GM12878 (cell line): ENCODE results near the gene NCBP2. TPM values are rescaled to one million over a fixed set of nuclear protein-coding genes. Genes with fewer than 3 reads are reported as not detected.

Experiments used
- ATAC-seq: fragments of 200-7000 bp; cut with Tn5 transposase; 3 replicates; pipeline ENCODE4 v1.9.1; 2020; ENCODE audit warnings: mild to moderate bottlenecking, moderate library complexity
- BruUV-seq: library from RNA; stranded (reverse); fragments of 400-500 nt; replicated peaks from 2 replicates; lab custom pipeline; 2021; lab: Mats Ljungman, UMichigan
- CTCF ChIA-PET: fragments of 300-600 bp; sonication (Branson Sonifier 250); formaldehyde crosslinking; extraction: SDS; loops from one replicate; lab custom pipeline; 2021; ENCODE audit warnings: inconsistent platforms; lab: Yijun Ruan, JAX
- POLR2A ChIA-PET: fragments of 350-600 bp; formaldehyde crosslinking; extraction: SDS; loops from one replicate; lab custom pipeline; 2021; ENCODE audit warnings: inconsistent platforms; lab: Charles Lee
- RAD21 ChIA-PET: fragments of 300-600 bp; sonication (Branson Sonifier 250); formaldehyde crosslinking; loops from one replicate; lab custom pipeline; 2023; ENCODE audit warnings: antibody characterized with exemption; ENCODE audit not compliant: unreplicated experiment; lab: Charles Lee
- SMC1A ChIA-PET: fragments of 300-600 bp; sonication (Branson Sonifier 250); formaldehyde crosslinking; loops from one replicate; lab custom pipeline; 2023; ENCODE audit not compliant: unreplicated experiment, uncharacterized antibody; lab: Charles Lee
- DNase-seq: peaks from one replicate; pipeline ENCODE4 v3.0.0-alpha.2; 2011; ENCODE audit warnings: low read depth, low spot score
- FAIRE-seq: peaks from 3 replicates; lab custom pipeline; 2011; peaks lifted over from hg19 to GRCh38; lab: Jason Lieb, UNC
- H2AFZ ChIP-seq: 2 replicates; pipeline ENCODE4 v1.6.0; 2011; ENCODE audit warnings: low read depth, low read length, control low read depth; ENCODE audit not compliant: control insufficient read depth
- H3K27ac ChIP-seq: 2 replicates; pipeline ENCODE4 v1.5.1; 2011; ENCODE audit warnings: control low read depth; ENCODE audit not compliant: control insufficient read depth, insufficient read depth
- H3K27me3 ChIP-seq, 2 experiments: replicated peaks in 1 of 2; 2 replicates each; pipeline versions ENCODE4 v1.6.0 to v1.6.1; 2011; ENCODE audit warnings: low read length in 1 of 2; ENCODE audit not compliant: control insufficient read depth in 2 of 2, insufficient read depth in 2 of 2
- H3K36me3 ChIP-seq, 2 experiments: 2 replicates each; pipeline ENCODE4 v1.5.1; 2011; ENCODE audit warnings: low read length in 1 of 2; ENCODE audit not compliant: control insufficient read depth in 2 of 2, insufficient read depth in 2 of 2
- H3K4me1 ChIP-seq: 2 replicates; pipeline ENCODE4 v1.6.1; 2011; ENCODE audit warnings: mild to moderate bottlenecking, low read length, moderate library complexity, mixed read lengths; ENCODE audit not compliant: control insufficient read depth, insufficient read depth
- H3K4me2 ChIP-seq: 2 replicates; pipeline ENCODE4 v1.6.0; 2011; ENCODE audit warnings: control low read depth; ENCODE audit not compliant: control insufficient read depth, insufficient read depth
- H3K4me3 ChIP-seq: fragments of 200-600 bp; sonication (generic); 2 replicates; pipeline ENCODE4 v1.5.1; 2016
- H3K79me2 ChIP-seq: 2 replicates; pipeline ENCODE4 v1.6.0; 2011; ENCODE audit warnings: low read length; ENCODE audit not compliant: control insufficient read depth, insufficient read depth
- H3K9ac ChIP-seq: 2 replicates; pipeline ENCODE4 v1.8.0; 2011; ENCODE audit warnings: low read length, control low read depth, mixed read lengths; ENCODE audit not compliant: control insufficient read depth, insufficient read depth
- H3K9me3 ChIP-seq: replicated peaks from 3 replicates; pipeline ENCODE4 v1.5.1; 2011; ENCODE audit warnings: mild to moderate bottlenecking, low read length; ENCODE audit not compliant: control insufficient read depth, insufficient read depth
- H4K20me1 ChIP-seq: 2 replicates; pipeline ENCODE4 v1.6.0; 2011; ENCODE audit not compliant: control insufficient read depth, insufficient read depth
- BHLHE40 ChIP-seq, 2 experiments: fragments of 450-650 bp in 1 of 2; IDR thresholded peaks; 2 replicates each; pipeline ENCODE4 v1.6.1; 2011 to 2017; ENCODE audit warnings: low read depth in 2 of 2, borderline replicate concordance in 1 of 2, improper control_type of control experiment in 1 of 2, low read length in 1 of 2, mild to moderate bottlenecking in 1 of 2
- CBX5 ChIP-seq: sonication (generic); IDR thresholded peaks from 2 replicates; pipeline ENCODE4 v1.6.1; 2016; ENCODE audit warnings: low read depth, moderate library complexity, mild to moderate bottlenecking, inconsistent platforms
- EP300 ChIP-seq, 2 experiments: fragments of 150-350 bp in 1 of 2; IDR thresholded peaks; 2 replicates each; pipeline ENCODE4 v1.6.1; 2011 to 2012; ENCODE audit warnings: low read depth in 2 of 2, low read length in 2 of 2, borderline replicate concordance in 1 of 2, improper control_type of control experiment in 1 of 2, inconsistent platforms in 1 of 2; ENCODE audit not compliant: control insufficient read depth in 1 of 2
- GABPA ChIP-seq: IDR thresholded peaks from 2 replicates; pipeline ENCODE4 v1.6.1; 2014; ENCODE audit warnings: antibody characterized with exemption, low read depth, mild to moderate bottlenecking, inconsistent platforms
- HDAC2 ChIP-seq: fragments of 200-600 bp; sonication (generic); IDR thresholded peaks from 2 replicates; pipeline ENCODE4 v1.6.1; 2017
- NBN ChIP-seq: fragments of 450-650 bp; IDR thresholded peaks from 2 replicates; pipeline ENCODE4 v1.6.1; 2016
- NRF1 ChIP-seq: conservative IDR thresholded peaks from 2 replicates; pipeline ENCODE4 v1.6.1; 2011; ENCODE audit warnings: mild to moderate bottlenecking, low read depth, low read length, improper control_type of control experiment
- RAD21 ChIP-seq: IDR thresholded peaks from 2 replicates; pipeline ENCODE4 v1.6.1; 2011; ENCODE audit warnings: mild to moderate bottlenecking, low read depth, low read length, moderate library complexity; ENCODE audit not compliant: insufficient read depth
- RELA ChIP-seq: fragments of 450-650 bp; IDR thresholded peaks from 2 replicates; pipeline ENCODE4 v1.8.0; 2014; ENCODE audit warnings: borderline replicate concordance; ENCODE audit not compliant: partially characterized antibody
- RFX5 ChIP-seq: IDR thresholded peaks from 2 replicates; pipeline ENCODE4 v1.6.1; 2011; ENCODE audit warnings: low read depth, low read length, improper control_type of control experiment
- STAT1 ChIP-seq: fragments of 450-650 bp; conservative IDR thresholded peaks from 2 replicates; pipeline ENCODE4 v1.6.1; 2014; ENCODE audit warnings: antibody characterized with exemption, mild to moderate bottlenecking
- USF2 ChIP-seq: IDR thresholded peaks from 2 replicates; pipeline ENCODE4 v1.6.1; 2011; ENCODE audit warnings: low read depth, low read length, improper control_type of control experiment, borderline replicate concordance
- WRNIP1 ChIP-seq: IDR thresholded peaks from 2 replicates; pipeline ENCODE4 v1.6.1; 2011; ENCODE audit warnings: low read depth, low read length, improper control_type of control experiment, borderline replicate concordance
- ZBED1 ChIP-seq: IDR thresholded peaks from 2 replicates; pipeline ENCODE4 v1.6.1; 2016; ENCODE audit warnings: borderline replicate concordance
- ZNF274 ChIP-seq: IDR thresholded peaks from one replicate; pipeline ENCODE4 v1.8.0; 2011; ENCODE audit not compliant: insufficient read length, insufficient read depth
- WGBS: methylation state at CpG from one replicate; pipeline ENCODE4 v1.1.6; 2016; ENCODE audit warnings: low lambda C conversion rate; ENCODE audit not compliant: insufficient replicate concordance, insufficient coverage; ENCODE audit errors: missing lambda C conversion rate; 5-methylcytosine and 5-hydroxymethylcytosine counted together
- in situ Hi-C: fragments of 300-500 bp; cut with MboI; formaldehyde crosslinking; loops from 9 replicates; pipeline ENCODE4 v1.14.3; 2018; ENCODE audit warnings: mixed read lengths
- intact Hi-C: fragments of 100-400 bp; cut with micrococcal nuclease; formaldehyde crosslinking; loops from one replicate; pipeline ENCODE4 v1.14.2; 2022; ENCODE audit not compliant: unreplicated experiment
- polyA plus RNA-seq, 11 experiments: library from polyadenylated mRNA; depleted of rRNA in 4 of 11; unstranded in 6 of 11; stranded (reverse) in 5 of 11; fragments of >200 nt; fragmentation: Nextera tagmentation in 4 of 11; fragmentation: Illumina TruSeq in 1 of 11; extraction: Ambion mirVana in 4 of 11; extraction: Trizol in 1 of 11; gene quantifications; 1 replicate in 1 of 11; 2 replicates in 10 of 11; pipeline versions ENCODE4 v1.2.1 to v1.2.3, GENCODE V29; 2011 to 2016; ENCODE audit warnings: inconsistent platforms in 2 of 11, missing spikeins in 2 of 11, low read depth in 1 of 11
- total RNA-seq, 4 experiments: library from RNA; depleted of rRNA in 3 of 4; stranded (reverse); fragments of >200 nt in 3 of 4; fragmentation: Illumina TruSeq in 1 of 4; extraction: Trizol in 1 of 4; gene quantifications; 2 replicates each; pipeline versions ENCODE4 v1.2.1 to v1.2.3, GENCODE V29; 2013 to 2021
- TF ChIP-seq, protein P1 (sequence below): fragments of 450-650 bp; IDR thresholded peaks from 2 replicates; pipeline ENCODE4 v1.6.1; 2016; ENCODE audit warnings: mild to moderate bottlenecking
- TF ChIP-seq, protein P2 (sequence below): IDR thresholded peaks from 2 replicates; pipeline ENCODE4 v1.6.1; 2012; ENCODE audit warnings: low read depth, low read length, improper control_type of control experiment

The NCBP2 gene
- total and polyA plus RNA-seq, 10 of the 15 experiments (the other 5 are each of a cell fraction or from before 2014, with no cell fraction given), result 59.6 to 136 (median 96.4) TPM

- ChIA-PET RAD21 (interaction anchor here (0.9 kb wide), 1 partner anchor 90 kb away, joined by 3 read pairs; no protein-coding TSS in a partner anchor), CTCF (interaction anchor here (0.8 kb wide), 1 partner anchor 13 kb away, joined by 3 read pairs; no protein-coding TSS in a partner anchor), POLR2A (interaction anchor here (0.7 kb wide), 1 partner anchor 100 kb away, joined by 3 read pairs; no protein-coding TSS in a partner anchor), SMC1A (interaction anchor here (1.2 kb wide), 1 partner anchor 129 kb away, joined by 4 read pairs; no protein-coding TSS in a partner anchor)
- Histone ChIP-seq H2AFZ (no peak overlapping the region), H3K79me2 (no peaks in the 10 kb centered on the region), H3K4me2 (no peak overlapping the region), H3K4me3 (no peak overlapping the region), H3K27ac (no peak overlapping the region), H3K27me3 (no peaks in the 10 kb centered on the region), H3K9ac (no peak overlapping the region), H3K4me1 (no peaks in the 10 kb centered on the region; the same call in 1 of the 2 replicates), H3K9me3 (peaks cover 14% of the 10 kb centered on the region; the same call in 1 of the 3 replicates), H4K20me1 (no peaks in the 10 kb centered on the region), H3K36me3 (no peaks in the 10 kb centered on the region)
- DNase-seq, result no peak
- no peak for FAIRE-seq
- TF ChIP-seq ZNF274 (no peak), CBX5 (no peak), EP300 (IDR thresholded peaks at IDR 0.05; ENCODE audit: borderline replicate concordance in 1 of 2, control insufficient read depth in 1 of 2, low read depth in 2 of 2, low read length in 2 of 2) (no peak), NRF1 (no peak), RELA (no peak), ZBED1 (no peak), RAD21 (no peak), NBN (no peak), BHLHE40 (IDR thresholded peaks at IDR 0.05; ENCODE audit: borderline replicate concordance in 1 of 2, low read depth in 2 of 2, low read length in 1 of 2) (no peak), STAT1 (no peak), HDAC2 (no peak), RFX5 (no peak), WRNIP1 (no peak), GABPA (no peak), USF2 (no peak)
- TF ChIP-seq, protein P1, sequence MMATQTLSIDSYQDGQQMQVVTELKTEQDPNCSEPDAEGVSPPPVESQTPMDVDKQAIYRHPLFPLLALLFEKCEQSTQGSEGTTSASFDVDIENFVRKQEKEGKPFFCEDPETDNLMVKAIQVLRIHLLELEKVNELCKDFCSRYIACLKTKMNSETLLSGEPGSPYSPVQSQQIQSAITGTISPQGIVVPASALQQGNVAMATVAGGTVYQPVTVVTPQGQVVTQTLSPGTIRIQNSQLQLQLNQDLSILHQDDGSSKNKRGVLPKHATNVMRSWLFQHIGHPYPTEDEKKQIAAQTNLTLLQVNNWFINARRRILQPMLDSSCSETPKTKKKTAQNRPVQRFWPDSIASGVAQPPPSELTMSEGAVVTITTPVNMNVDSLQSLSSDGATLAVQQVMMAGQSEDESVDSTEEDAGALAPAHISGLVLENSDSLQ, result no peak
- TF ChIP-seq, protein P2, sequence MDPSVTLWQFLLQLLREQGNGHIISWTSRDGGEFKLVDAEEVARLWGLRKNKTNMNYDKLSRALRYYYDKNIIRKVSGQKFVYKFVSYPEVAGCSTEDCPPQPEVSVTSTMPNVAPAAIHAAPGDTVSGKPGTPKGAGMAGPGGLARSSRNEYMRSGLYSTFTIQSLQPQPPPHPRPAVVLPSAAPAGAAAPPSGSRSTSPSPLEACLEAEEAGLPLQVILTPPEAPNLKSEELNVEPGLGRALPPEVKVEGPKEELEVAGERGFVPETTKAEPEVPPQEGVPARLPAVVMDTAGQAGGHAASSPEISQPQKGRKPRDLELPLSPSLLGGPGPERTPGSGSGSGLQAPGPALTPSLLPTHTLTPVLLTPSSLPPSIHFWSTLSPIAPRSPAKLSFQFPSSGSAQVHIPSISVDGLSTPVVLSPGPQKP, result no peak
- in situ Hi-C loops, result no loop called here
- no peak for ATAC-seq
- BruUV-seq, result no TSS peak
- WGBS, result 79% methylated on average over 2 of the region's 2 CpGs
- intact Hi-C loops, result no loop called here
Observed at GRCh38 chr3:196963631-196963953, 21.3 kb upstream of the NCBP2 start.
